HG02938 (cell line): Measurements from ENCODE around the gene SCIN.
"Not testable (repeated sequence)": the region's sequence is repeated elsewhere in the genome, so short reads cannot be mapped to it uniquely, and the experiment has no call there.

Experiments used
- ATAC-seq: cut with Tn5 transposase; IDR thresholded peaks from one replicate; pipeline ENCODE4 v1.9.1; 2021; ENCODE audit warnings: mild to moderate bottlenecking, moderate library complexity; ENCODE audit not compliant: unreplicated experiment

The SCIN gene

GRCh38 chr7:12570534-12571461 lies at the start of gene SCIN:
TSS of gene SCIN (plus strand) at chr7:12570720. CDS start at chr7:12570787, 67 bp downstream.
- ATAC-seq, result no peak

GRCh38 chr7:12524794-12525386 lies 45.6 kb upstream of the SCIN start:
- peak; percentile 78 for ATAC-seq

- ATAC-seq, result not testable (repeated sequence)
Measured at GRCh38 chr7:12526693-12527092, 43.8 kb upstream of the SCIN start.

- not testable (repeated sequence) for ATAC-seq
Measured at GRCh38 chr7:12527670-12528069, 42.9 kb upstream of the SCIN start.

- ATAC-seq, result no peak
Measured at GRCh38 chr7:12529971-12530710, 40.4 kb upstream of the SCIN start.

GRCh38 chr7:12531784-12532183 lies 38.7 kb upstream of the SCIN start:
- ATAC-seq, result no peak

GRCh38 chr7:12534046-12534445 lies 36.5 kb upstream of the SCIN start:
- ATAC-seq, result no peak

GRCh38 chr7:12539681-12540080 lies 30.8 kb upstream of the SCIN start:
- ATAC-seq, result no peak

- no peak for ATAC-seq
Measured at GRCh38 chr7:12540850-12541249, 29.7 kb upstream of the SCIN start.

- ATAC-seq, result no peak
Measured at GRCh38 chr7:12543586-12543985, 26.9 kb upstream of the SCIN start.

- ATAC-seq, result no peak
Measured at GRCh38 chr7:12549106-12549505, 21.4 kb upstream of the SCIN start.

GRCh38 chr7:12550956-12551355 lies 19.6 kb upstream of the SCIN start:
- ATAC-seq, result no peak

GRCh38 chr7:12552876-12553275 lies 17.6 kb upstream of the SCIN start:
- no peak for ATAC-seq

GRCh38 chr7:12553416-12553815 lies 17.1 kb upstream of the SCIN start:
- ATAC-seq, result no peak

- ATAC-seq, result no peak
Measured at GRCh38 chr7:12554351-12554750, 16.2 kb upstream of the SCIN start.

- ATAC-seq, result no peak
Measured at GRCh38 chr7:12554872-12555271, 15.6 kb upstream of the SCIN start.

GRCh38 chr7:12555695-12556094 lies 14.8 kb upstream of the SCIN start:
- ATAC-seq, result not testable (repeated sequence)

GRCh38 chr7:12556139-12556792 lies 14.3 kb upstream of the SCIN start:
- ATAC-seq, result not testable (repeated sequence)

GRCh38 chr7:12557282-12557681 lies 13.2 kb upstream of the SCIN start:
- ATAC-seq, result no peak

- ATAC-seq, result no peak
Measured at GRCh38 chr7:12564996-12565764, 5.3 kb upstream of the SCIN start.
